C1 segment of cervical spinal cord (tissue), 14 donors: ENCODE results near the gene EML1.

Source experiments
- DNase-seq, 14 donors: peaks; one replicate each; lab custom pipeline; 2025; lab: John Stamatoyannopoulos, UW

EML1 gene

DNA sequence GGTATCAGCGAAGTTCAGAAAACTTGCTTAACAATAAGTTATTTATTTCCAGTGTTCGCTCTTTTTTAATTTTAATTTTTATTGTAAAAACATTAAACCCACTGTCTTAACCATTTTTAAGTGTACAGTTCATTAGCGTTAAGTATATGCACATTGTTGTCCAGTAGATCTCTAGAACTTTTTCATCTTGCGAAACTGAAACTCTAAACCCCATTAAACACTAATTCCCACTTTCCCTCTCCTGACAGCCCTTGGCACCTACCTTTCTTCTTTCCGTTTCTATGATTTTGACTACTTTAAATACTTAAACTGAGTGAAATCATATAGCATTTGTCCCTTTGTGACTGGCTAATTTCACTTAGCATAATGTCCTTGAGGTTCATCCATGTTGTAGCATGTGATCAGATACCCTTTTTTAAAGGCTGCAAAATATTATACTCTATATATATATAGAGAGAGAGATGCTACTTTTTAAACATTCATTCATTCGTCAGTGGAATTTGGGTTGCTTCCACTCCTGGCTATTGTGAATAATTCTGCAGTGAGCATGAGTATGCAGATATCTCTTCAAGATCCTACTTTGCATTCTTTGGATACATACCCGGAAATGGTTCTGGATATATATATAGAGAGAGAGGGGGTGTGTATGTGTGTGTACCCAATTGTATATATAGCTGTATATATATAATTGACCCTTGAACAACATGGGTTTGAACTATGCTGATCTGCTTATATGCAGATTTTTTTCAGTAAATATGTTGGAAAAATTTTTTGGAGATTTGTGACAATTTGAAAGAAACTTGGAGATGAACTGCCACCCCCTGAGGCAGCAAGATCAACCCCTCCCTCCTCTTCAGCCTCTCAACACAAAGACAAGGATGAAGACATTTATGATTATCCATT is 197.3 kb downstream of the EML1 start:
- no peak for DNase-seq

- DNase-seq: no peak
Observed at GRCh38 chr14:99991331-99991730, 198.1 kb downstream of the EML1 start.
